Osteocyte (in vitro differentiated cells): ENCODE measurements around the gene IMMP2L. TPM values are rescaled to one million over a fixed set of nuclear protein-coding genes. Genes with fewer than 3 reads are reported as not detected.

Experiments used
- DNase-seq: peaks from one replicate; pipeline ENCODE4 v3.0.0; 2021; ENCODE audit warnings: mixed read lengths; ENCODE audit not compliant: unreplicated experiment; ENCODE audit errors: extremely low spot score
- H3K27ac Mint-ChIP-seq: one replicate; pipeline ENCODE4 v1.8.0; 2021; ENCODE audit warnings: mild to moderate bottlenecking, mixed read lengths; ENCODE audit not compliant: unreplicated experiment
- H3K27me3 Mint-ChIP-seq: one replicate; pipeline ENCODE4 v1.8.0; 2021; ENCODE audit warnings: mixed read lengths; ENCODE audit not compliant: unreplicated experiment
- H3K36me3 Mint-ChIP-seq: one replicate; pipeline ENCODE4 v1.8.0; 2021; ENCODE audit warnings: mixed read lengths; ENCODE audit not compliant: unreplicated experiment
- H3K4me1 Mint-ChIP-seq: one replicate; pipeline ENCODE4 v1.8.0; 2021; ENCODE audit warnings: mixed read lengths; ENCODE audit not compliant: unreplicated experiment
- H3K4me3 Mint-ChIP-seq: one replicate; pipeline ENCODE4 v1.8.0; 2021; ENCODE audit warnings: mild to moderate bottlenecking, moderate library complexity, mixed read lengths; ENCODE audit not compliant: unreplicated experiment
- H3K9me3 Mint-ChIP-seq: one replicate; pipeline ENCODE4 v1.8.0; 2021; ENCODE audit warnings: mixed read lengths; ENCODE audit not compliant: unreplicated experiment
- CTCF ChIP-seq: fragments of 200-600 bp; sonication (generic); IDR thresholded peaks from 2 replicates; pipeline ENCODE4 v1.5.0; 2021; ENCODE audit warnings: antibody characterized with exemption, mild to moderate bottlenecking, moderate library complexity
- total RNA-seq: library from RNA; stranded (reverse); gene quantifications from 2 replicates; pipeline ENCODE4 v1.2.1, GENCODE V29; 2021

Gene IMMP2L
- total RNA-seq, 1 donor from 2014 or later, result 15.6 TPM

GRCh38 chr7:111264111-111264868 is 298.0 kb downstream of the IMMP2L start:
- no peaks in the 10 kb centered on the region for H3K9me3 Mint-ChIP-seq
- H3K27me3 Mint-ChIP-seq, result no peaks in the 10 kb centered on the region

GRCh38 chr7:111262293-111263116 is 299.8 kb downstream of the IMMP2L start:
- Mint-ChIP-seq H3K27ac (no peak overlapping the region), H3K9me3 (no peaks in the 10 kb centered on the region), H3K4me1 (peaks cover 32% of the 10 kb centered on the region), H3K36me3 (no peaks in the 10 kb centered on the region), H3K4me3 (no peak overlapping the region), H3K27me3 (no peaks in the 10 kb centered on the region)
- TF ChIP-seq CTCF, result no peak
- DNase-seq, result no peak

More at GRCh38 chr7:111264111-111264868, 298.0 kb downstream of the IMMP2L start:
- Mint-ChIP-seq H3K36me3 (no peaks in the 10 kb centered on the region), H3K27ac (no peak overlapping the region), H3K4me1 (peaks cover 32% of the 10 kb centered on the region), H3K4me3 (no peak overlapping the region)
- no peak for DNase-seq
- no peak for TF ChIP-seq CTCF

GRCh38 chr7:111261496-111261895 is 300.8 kb downstream of the IMMP2L start:
- no peaks in the 10 kb centered on the region for H3K27me3 Mint-ChIP-seq
- peaks cover 26% of the 10 kb centered on the region for H3K4me1 Mint-ChIP-seq
- no peaks in the 10 kb centered on the region for H3K9me3 Mint-ChIP-seq
- H3K27ac Mint-ChIP-seq, result peak overlapping the region; percentile 16
- H3K36me3 Mint-ChIP-seq, result no peaks in the 10 kb centered on the region
- no peak for DNase-seq
- TF ChIP-seq CTCF, result no peak
- no peak overlapping the region for H3K4me3 Mint-ChIP-seq

GRCh38 chr7:111259991-111260390 is 302.3 kb downstream of the IMMP2L start:
- no peak overlapping the region for H3K27ac Mint-ChIP-seq
- H3K4me1 Mint-ChIP-seq, result peaks cover 14% of the 10 kb centered on the region
- no peaks in the 10 kb centered on the region for H3K9me3 Mint-ChIP-seq
- no peaks in the 10 kb centered on the region for H3K36me3 Mint-ChIP-seq
- no peak overlapping the region for H3K4me3 Mint-ChIP-seq
- no peak for TF ChIP-seq CTCF
- H3K27me3 Mint-ChIP-seq, result no peaks in the 10 kb centered on the region
- DNase-seq, result no peak

GRCh38 chr7:111256391-111256790 is 305.9 kb downstream of the IMMP2L start:
- no peak for TF ChIP-seq CTCF
- Mint-ChIP-seq H3K27me3 (no peaks in the 10 kb centered on the region), H3K4me1 (peaks cover 6% of the 10 kb centered on the region), H3K36me3 (no peaks in the 10 kb centered on the region), H3K9me3 (peaks cover under 1% of the 10 kb centered on the region), H3K4me3 (no peak overlapping the region), H3K27ac (no peak overlapping the region)
- DNase-seq, result no peak
